Neutrophil (primary cell): ENCODE results near the gene DACH1.

Experiments
- H3K27ac ChIP-seq: fragments of 200-600 bp; sonication (generic); 2 replicates; pipeline ENCODE4 v1.5.1; 2016; ENCODE audit warnings: mild to moderate bottlenecking, moderate library complexity
- H3K27me3 ChIP-seq: fragments of 200-600 bp; sonication (generic); 2 replicates; pipeline ENCODE4 v1.6.0; 2016; ENCODE audit warnings: mild to moderate bottlenecking
- H3K36me3 ChIP-seq: fragments of 200-600 bp; sonication (generic); 2 replicates; pipeline ENCODE4 v1.5.1; 2017
- H3K4me1 ChIP-seq, 2 experiments: fragments of 200-600 bp in 1 of 2; sonication (generic) in 1 of 2; 1 replicate in 1 of 2; 2 replicates in 1 of 2; pipeline versions ENCODE4 v1.5.1 to v1.6.1; 2013 to 2016; ENCODE audit warnings: low read depth in 1 of 2, low read length in 1 of 2, mild to moderate bottlenecking in 1 of 2, moderate library complexity in 1 of 2; ENCODE audit not compliant: control insufficient read depth in 1 of 2, insufficient read depth in 1 of 2
- H3K4me3 ChIP-seq, 2 experiments: fragments of 200-600 bp in 1 of 2; sonication (generic) in 1 of 2; 1 replicate in 1 of 2; 2 replicates in 1 of 2; pipeline ENCODE4 v1.5.1; 2013 to 2016; ENCODE audit warnings: low read depth in 1 of 2, low read length in 1 of 2, mild to moderate bottlenecking in 1 of 2, moderate library complexity in 1 of 2
- H3K9me3 ChIP-seq: fragments of 200-600 bp; sonication (generic); 2 replicates; pipeline ENCODE4 v1.5.1; 2016
- TF ChIP-seq, protein P1 (sequence below): fragments of 200-600 bp; sonication (generic); IDR thresholded peaks from 2 replicates; pipeline ENCODE4 v1.5.1; 2016; ENCODE audit warnings: antibody characterized with exemption

Gene DACH1

DNA sequence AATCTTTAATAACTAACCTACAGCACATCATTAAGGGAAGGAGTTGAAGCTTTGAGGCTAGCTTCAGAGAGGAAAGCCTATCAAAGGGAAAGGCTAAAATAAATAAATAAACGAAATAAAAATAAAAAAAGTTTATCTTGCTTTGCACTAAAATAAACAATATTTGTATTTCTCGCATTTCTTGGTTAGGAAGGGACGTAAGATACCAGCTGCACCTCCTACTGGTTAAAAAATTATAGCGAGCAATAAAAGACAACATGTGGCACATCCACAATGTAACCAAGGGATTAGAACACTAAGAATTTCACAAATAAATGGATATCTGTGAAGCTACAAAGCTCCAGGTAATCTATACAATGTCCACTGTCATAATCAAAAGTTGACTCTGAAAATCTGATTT is 194.5 kb downstream of the DACH1 start:
- H3K27ac ChIP-seq, result no peak overlapping the region
- H3K4me1 ChIP-seq, result no peaks in the 10 kb centered on the region
- H3K9me3 ChIP-seq, result no peaks in the 10 kb centered on the region
- TF ChIP-seq, protein P1, sequence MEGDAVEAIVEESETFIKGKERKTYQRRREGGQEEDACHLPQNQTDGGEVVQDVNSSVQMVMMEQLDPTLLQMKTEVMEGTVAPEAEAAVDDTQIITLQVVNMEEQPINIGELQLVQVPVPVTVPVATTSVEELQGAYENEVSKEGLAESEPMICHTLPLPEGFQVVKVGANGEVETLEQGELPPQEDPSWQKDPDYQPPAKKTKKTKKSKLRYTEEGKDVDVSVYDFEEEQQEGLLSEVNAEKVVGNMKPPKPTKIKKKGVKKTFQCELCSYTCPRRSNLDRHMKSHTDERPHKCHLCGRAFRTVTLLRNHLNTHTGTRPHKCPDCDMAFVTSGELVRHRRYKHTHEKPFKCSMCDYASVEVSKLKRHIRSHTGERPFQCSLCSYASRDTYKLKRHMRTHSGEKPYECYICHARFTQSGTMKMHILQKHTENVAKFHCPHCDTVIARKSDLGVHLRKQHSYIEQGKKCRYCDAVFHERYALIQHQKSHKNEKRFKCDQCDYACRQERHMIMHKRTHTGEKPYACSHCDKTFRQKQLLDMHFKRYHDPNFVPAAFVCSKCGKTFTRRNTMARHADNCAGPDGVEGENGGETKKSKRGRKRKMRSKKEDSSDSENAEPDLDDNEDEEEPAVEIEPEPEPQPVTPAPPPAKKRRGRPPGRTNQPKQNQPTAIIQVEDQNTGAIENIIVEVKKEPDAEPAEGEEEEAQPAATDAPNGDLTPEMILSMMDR, result no peak
- no peaks in the 10 kb centered on the region for H3K36me3 ChIP-seq
- H3K4me3 ChIP-seq, result no peak overlapping the region
- no peaks in the 10 kb centered on the region for H3K27me3 ChIP-seq

DNA sequence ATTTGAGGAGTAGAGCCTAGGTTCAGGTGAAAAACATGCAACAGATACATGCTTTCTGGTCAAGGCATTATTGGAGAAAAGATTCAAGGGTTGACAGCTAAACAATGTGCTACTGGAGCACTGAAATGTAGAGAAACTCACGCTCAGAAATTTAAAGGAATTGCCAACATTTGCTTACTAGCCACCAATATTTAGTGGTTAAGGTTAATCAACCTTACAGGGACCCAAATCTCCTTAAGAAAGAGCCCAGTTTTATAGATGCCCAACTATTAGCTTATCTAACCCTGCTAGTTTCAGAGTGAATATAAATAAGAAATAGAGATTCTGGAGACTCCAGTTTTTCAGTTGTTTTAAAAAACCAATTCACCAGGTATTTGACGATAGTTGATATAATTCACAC is 203.6 kb downstream of the DACH1 start:
- TF ChIP-seq, protein P1, result no peak
- Histone ChIP-seq H3K36me3 (no peaks in the 10 kb centered on the region), H3K4me3 (no peak overlapping the region), H3K4me1 (peaks cover 12 to 29% of the 10 kb centered on the region in 2 experiments), H3K9me3 (no peaks in the 10 kb centered on the region), H3K27me3 (no peaks in the 10 kb centered on the region), H3K27ac (no peak overlapping the region)

DNA sequence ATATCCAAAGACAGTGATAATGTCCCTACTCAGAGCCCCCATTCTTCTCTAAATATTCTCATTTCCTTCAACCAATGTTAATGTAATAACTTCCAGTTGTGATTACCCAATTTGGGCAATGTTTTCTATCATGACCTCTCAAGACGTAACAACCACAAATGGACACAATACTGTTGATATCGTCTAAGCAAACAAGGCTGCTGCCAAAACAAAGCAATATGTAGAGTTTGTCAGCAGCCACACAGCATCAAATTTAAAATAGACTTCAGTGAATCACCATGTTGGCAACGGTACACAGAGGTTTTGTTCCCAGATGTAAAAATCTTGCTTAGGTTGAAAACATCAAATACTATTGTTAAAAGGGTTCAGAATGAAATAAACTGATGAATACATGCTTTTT is 205.1 kb downstream of the DACH1 start:
- H3K4me1 ChIP-seq, result peaks cover 12 to 30% of the 10 kb centered on the region in 2 experiments
- no peak overlapping the region for H3K27ac ChIP-seq
- TF ChIP-seq, protein P1, result no peak
- H3K27me3 ChIP-seq, result no peaks in the 10 kb centered on the region
- no peaks in the 10 kb centered on the region for H3K9me3 ChIP-seq
- H3K4me3 ChIP-seq, result no peak overlapping the region
- H3K36me3 ChIP-seq, result no peaks in the 10 kb centered on the region

GRCh38 chr13:71659404-71659803 is 207.6 kb downstream of the DACH1 start:
- H3K27ac ChIP-seq, result peak overlapping the region; percentile 46
- H3K4me1 ChIP-seq, result peaks cover 12 to 30% of the 10 kb centered on the region in 2 experiments
- no peaks in the 10 kb centered on the region for H3K27me3 ChIP-seq
- no peak overlapping the region for H3K4me3 ChIP-seq
- H3K36me3 ChIP-seq, result no peaks in the 10 kb centered on the region
- TF ChIP-seq, protein P1, result no peak
- no peaks in the 10 kb centered on the region for H3K9me3 ChIP-seq

DNA sequence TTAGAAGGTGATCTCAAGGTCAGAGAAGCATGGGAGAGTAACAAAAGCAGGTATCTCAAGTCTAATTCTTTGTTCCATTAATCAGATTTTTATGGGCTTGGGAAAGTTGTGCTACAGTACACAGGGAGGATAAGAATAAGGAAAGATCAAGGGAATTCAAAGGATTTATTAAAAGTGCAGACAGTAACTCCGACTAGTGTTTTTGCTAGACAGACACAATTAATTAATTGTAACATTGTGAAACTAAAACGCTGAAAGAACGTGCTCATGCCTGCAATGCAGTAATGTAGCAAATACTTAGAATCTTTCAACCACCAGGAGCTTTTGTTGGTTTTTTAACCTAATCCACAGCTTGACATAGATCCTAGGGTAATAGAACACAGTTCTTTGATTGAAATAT is 221.5 kb downstream of the DACH1 start:
- TF ChIP-seq, protein P1, result no peak
- H3K9me3 ChIP-seq, result no peaks in the 10 kb centered on the region
- H3K27me3 ChIP-seq, result no peaks in the 10 kb centered on the region
- H3K4me1 ChIP-seq, result peaks cover 17 to 25% of the 10 kb centered on the region in 2 experiments
- H3K27ac ChIP-seq, result no peak overlapping the region
- no peak overlapping the region for H3K4me3 ChIP-seq
- H3K36me3 ChIP-seq, result no peaks in the 10 kb centered on the region

DNA sequence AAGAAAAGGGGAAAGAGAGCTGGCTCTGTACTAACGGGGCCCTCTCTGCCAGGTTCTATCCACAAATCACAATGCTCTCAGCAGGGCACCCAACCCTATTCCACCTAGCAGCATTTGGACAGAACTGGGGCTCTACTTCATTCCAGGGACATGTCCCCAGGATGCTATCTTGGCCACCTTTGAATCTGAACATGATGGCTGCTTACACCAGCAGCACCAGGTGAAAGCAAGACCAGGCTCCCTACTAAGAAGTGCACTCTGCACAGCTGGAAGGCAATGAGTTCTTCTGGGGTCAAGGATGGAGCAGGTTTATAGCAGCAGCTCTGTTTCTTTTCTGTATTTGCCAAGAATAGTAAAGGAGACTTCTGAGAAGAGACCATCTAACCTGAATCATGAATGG is 222.4 kb downstream of the DACH1 start:
- Histone ChIP-seq H3K4me1 (peaks cover 17 to 25% of the 10 kb centered on the region in 2 experiments), H3K27ac (peak overlapping the region; percentile 68), H3K36me3 (no peaks in the 10 kb centered on the region), H3K9me3 (no peaks in the 10 kb centered on the region), H3K4me3 (no peak overlapping the region), H3K27me3 (no peaks in the 10 kb centered on the region)
- TF ChIP-seq, protein P1, result no peak
